ENCODE results near the gene ACOT8. TPM values are rescaled to one million over a fixed set of nuclear protein-coding genes. Genes with fewer than 3 reads are reported as not detected.

ACOT8 gene
- total RNA-seq, 1 donor from 2014 or later: 32.1 TPM

- no peak for TF ChIP-seq CTCF (IDR thresholded peaks at IDR 0.05; ENCODE audit: borderline replicate concordance)
- H3K4me1 ChIP-seq: peaks cover 57% of the 10 kb centered on the region
- no peak for DNase-seq
- peaks cover 38% of the 10 kb centered on the region for H3K36me3 ChIP-seq
- H3K27me3 ChIP-seq (ENCODE audit: low read depth): no peaks in the 10 kb centered on the region
- no peaks in the 10 kb centered on the region for H3K9me3 ChIP-seq (replicated peaks)
- intact Hi-C loops (cut with micrococcal nuclease): no loop called here
- no peak overlapping the region for H3K4me3 ChIP-seq
- no peak overlapping the region for H3K27ac ChIP-seq (replicated peaks)
Observed at GRCh38 chr20:45886590-45887345, 29.6 kb upstream of the ACOT8 start.

- Histone ChIP-seq H3K27me3 (ENCODE audit: low read depth) (no peaks in the 10 kb centered on the region), H3K36me3 (peaks cover 38% of the 10 kb centered on the region), H3K4me3 (no peak overlapping the region), H3K4me1 (peaks cover 49% of the 10 kb centered on the region), H3K9me3 (replicated peaks) (no peaks in the 10 kb centered on the region), H3K27ac (replicated peaks) (no peak overlapping the region)
- DNase-seq: no peak
- intact Hi-C loops (cut with micrococcal nuclease): no loop called here
- no peak for TF ChIP-seq CTCF (IDR thresholded peaks at IDR 0.05; ENCODE audit: borderline replicate concordance)
Observed at GRCh38 chr20:45883100-45883469, 25.9 kb upstream of the ACOT8 start.

- H3K27me3 ChIP-seq (ENCODE audit: low read depth): no peaks in the 10 kb centered on the region
- H3K4me3 ChIP-seq: no peak overlapping the region
- DNase-seq: no peak
- H3K27ac ChIP-seq (replicated peaks): no peak overlapping the region
- intact Hi-C loops (cut with micrococcal nuclease): no loop called here
- peaks cover 42% of the 10 kb centered on the region for H3K36me3 ChIP-seq
- no peak for TF ChIP-seq CTCF (IDR thresholded peaks at IDR 0.05; ENCODE audit: borderline replicate concordance)
- no peaks in the 10 kb centered on the region for H3K9me3 ChIP-seq (replicated peaks)
- H3K4me1 ChIP-seq: peaks cover 48% of the 10 kb centered on the region
Observed at GRCh38 chr20:45882469-45883099, 25.4 kb upstream of the ACOT8 start.

- no peaks in the 10 kb centered on the region for H3K9me3 ChIP-seq (replicated peaks)
- intact Hi-C loops (cut with micrococcal nuclease): no loop called here
- no peaks in the 10 kb centered on the region for H3K27me3 ChIP-seq (ENCODE audit: low read depth)
- peak within 1 kb of the TSS; percentile 78 for H3K4me3 ChIP-seq
- peaks cover 48% of the 10 kb centered on the region for H3K4me1 ChIP-seq
- peak; percentile 100 for DNase-seq
- no peak for TF ChIP-seq CTCF (IDR thresholded peaks at IDR 0.05; ENCODE audit: borderline replicate concordance)
- H3K27ac ChIP-seq (replicated peaks): peak within 1 kb of the TSS; percentile 88
- H3K36me3 ChIP-seq: peaks cover 38% of the 10 kb centered on the region
Observed at GRCh38 chr20:45880988-45881788, 24.0 kb upstream of the ACOT8 start, which contains the start of gene ZSWIM1. Gene ZSWIM1 (plus strand): TSS chr20:45881227. CDS start chr20:45882593, 1,366 bp downstream.

- Histone ChIP-seq H3K4me1 (peaks cover 39% of the 10 kb centered on the region), H3K9me3 (replicated peaks) (no peaks in the 10 kb centered on the region), H3K27me3 (ENCODE audit: low read depth) (no peaks in the 10 kb centered on the region), H3K4me3 (no peak overlapping the region), H3K27ac (replicated peaks) (peak overlapping the region; percentile 34), H3K36me3 (peaks cover 26% of the 10 kb centered on the region)
- TF ChIP-seq CTCF (IDR thresholded peaks at IDR 0.05; ENCODE audit: borderline replicate concordance): no peak
- intact Hi-C loops (cut with micrococcal nuclease): no loop called here
- DNase-seq: no peak
Observed at GRCh38 chr20:45878076-45878761, 21.0 kb upstream of the ACOT8 start.
